A549 (cell line): ENCODE measurements around the gene DPM3.
"Not testable (repeated sequence)": the region's sequence is repeated elsewhere in the genome, so short reads cannot be mapped to it uniquely, and the experiment has no call there.

Source experiments
- CTCF ChIP-seq: fragments of >200 bp; sonication (Bioruptor Twin); formaldehyde crosslinking; IDR thresholded peaks from 3 replicates; pipeline ENCODE4 v1.5.1; 2016
- HMGXB4 ChIP-seq: fragments of 250-450 bp; sonication (Bioruptor Pico); IDR thresholded peaks from 2 replicates; pipeline ENCODE4 v1.5.0; 2021; ENCODE audit warnings: mild to moderate bottlenecking, moderate library complexity, borderline replicate concordance
- JUNB ChIP-seq: fragments of >200 bp; sonication (Bioruptor Twin); formaldehyde crosslinking; IDR thresholded peaks from 2 replicates; pipeline ENCODE4 v1.6.1; 2016
- MAFK ChIP-seq: fragments of 450-650 bp; IDR thresholded peaks from 2 replicates; pipeline ENCODE4 v1.6.1; 2014; ENCODE audit not compliant: partially characterized antibody
- MAZ ChIP-seq: fragments of 150-350 bp; IDR thresholded peaks from 2 replicates; pipeline ENCODE4 v1.6.1; 2014; ENCODE audit warnings: antibody characterized with exemption, low read depth, low read length, borderline replicate concordance
- POLR2A ChIP-seq: IDR thresholded peaks from 2 replicates; pipeline ENCODE4 v1.6.1; 2012; ENCODE audit warnings: mild to moderate bottlenecking, low read length
- RNF2 ChIP-seq: fragments of 200-600 bp; sonication (generic); IDR thresholded peaks from 2 replicates; pipeline ENCODE4 v1.6.1; 2016; ENCODE audit warnings: low read depth, mild to moderate bottlenecking, antibody characterized with exemption, moderate library complexity, borderline replicate concordance
- SMC3 ChIP-seq: fragments of >200 bp; sonication (Bioruptor Twin); formaldehyde crosslinking; IDR thresholded peaks from 3 replicates; pipeline ENCODE4 v1.6.1; 2018; ENCODE audit warnings: inconsistent platforms
- ZFP36 ChIP-seq: fragments of 450-650 bp; IDR thresholded peaks from 2 replicates; pipeline ENCODE4 v1.6.1; 2014; ENCODE audit warnings: borderline replicate concordance; ENCODE audit not compliant: partially characterized antibody

- not testable (repeated sequence) for TF ChIP-seq CTCF, MAZ, RNF2, MAFK, ZFP36, SMC3, POLR2A, JUNB, HMGXB4
Observed at GRCh38 chr1:155189926-155190325, 49.6 kb upstream of the DPM3 start.
